ENCODE measurements around the gene GAS2L1.

The GAS2L1 gene

DNA sequence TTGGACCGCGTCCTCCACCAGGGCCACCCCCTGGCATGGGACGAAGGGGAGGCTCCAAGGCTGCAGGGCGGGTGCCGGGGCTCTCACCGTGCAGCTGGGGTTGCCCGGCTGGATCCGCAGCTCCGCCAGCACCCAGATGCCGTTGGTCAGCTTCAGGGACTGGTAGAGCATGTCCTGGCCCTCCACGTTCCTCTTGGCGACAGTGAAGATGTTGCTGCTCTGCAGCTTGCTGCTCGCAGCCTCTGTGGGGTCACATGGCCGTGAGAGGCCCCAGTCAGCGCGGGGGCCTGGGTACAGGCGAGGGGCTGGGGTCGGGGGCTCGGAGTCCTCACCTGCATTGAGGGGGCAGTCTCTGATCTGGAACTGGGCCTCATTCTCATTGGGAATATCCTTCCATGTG, 23.8 kb downstream of the GAS2L1 start:
- DNase-seq (ENCODE audit: low read depth), result no peak
- TF ChIP-seq, protein P1, sequence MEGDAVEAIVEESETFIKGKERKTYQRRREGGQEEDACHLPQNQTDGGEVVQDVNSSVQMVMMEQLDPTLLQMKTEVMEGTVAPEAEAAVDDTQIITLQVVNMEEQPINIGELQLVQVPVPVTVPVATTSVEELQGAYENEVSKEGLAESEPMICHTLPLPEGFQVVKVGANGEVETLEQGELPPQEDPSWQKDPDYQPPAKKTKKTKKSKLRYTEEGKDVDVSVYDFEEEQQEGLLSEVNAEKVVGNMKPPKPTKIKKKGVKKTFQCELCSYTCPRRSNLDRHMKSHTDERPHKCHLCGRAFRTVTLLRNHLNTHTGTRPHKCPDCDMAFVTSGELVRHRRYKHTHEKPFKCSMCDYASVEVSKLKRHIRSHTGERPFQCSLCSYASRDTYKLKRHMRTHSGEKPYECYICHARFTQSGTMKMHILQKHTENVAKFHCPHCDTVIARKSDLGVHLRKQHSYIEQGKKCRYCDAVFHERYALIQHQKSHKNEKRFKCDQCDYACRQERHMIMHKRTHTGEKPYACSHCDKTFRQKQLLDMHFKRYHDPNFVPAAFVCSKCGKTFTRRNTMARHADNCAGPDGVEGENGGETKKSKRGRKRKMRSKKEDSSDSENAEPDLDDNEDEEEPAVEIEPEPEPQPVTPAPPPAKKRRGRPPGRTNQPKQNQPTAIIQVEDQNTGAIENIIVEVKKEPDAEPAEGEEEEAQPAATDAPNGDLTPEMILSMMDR (IDR thresholded peaks at IDR 0.05; ENCODE audit: control insufficient read depth, insufficient read depth, low read depth, low read length, missing control alignments), result no peak
- no peak overlapping the region for H3K4me3 ChIP-seq (ENCODE audit: control insufficient read depth, low read depth, low read length)

DNA sequence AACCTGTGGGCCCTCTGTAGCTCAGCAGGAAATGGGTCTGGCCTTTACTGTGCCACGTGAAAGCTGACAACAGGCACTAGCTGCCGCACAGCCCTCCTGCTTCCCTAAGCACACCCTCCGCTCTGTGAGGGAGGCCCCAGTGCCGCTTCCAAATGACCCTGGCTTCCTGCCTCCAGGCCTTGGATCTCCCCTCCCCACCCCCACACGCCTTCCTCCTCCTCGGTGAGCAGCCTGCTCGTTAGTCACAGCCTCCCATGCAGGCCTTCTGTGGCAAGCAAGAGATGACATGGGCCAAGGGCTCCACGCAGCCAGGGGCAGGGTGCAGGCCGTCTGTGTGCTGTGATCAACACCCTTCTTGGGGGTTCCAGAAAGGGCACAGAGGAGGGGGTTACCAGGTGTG, 24.3 kb downstream of the GAS2L1 start:
- no peak overlapping the region for H3K4me3 ChIP-seq (ENCODE audit: control insufficient read depth, low read depth, low read length)
- DNase-seq (ENCODE audit: low read depth), result no peak
- TF ChIP-seq, protein P1 (IDR thresholded peaks at IDR 0.05; ENCODE audit: control insufficient read depth, insufficient read depth, low read depth, low read length, missing control alignments), result no peak

DNA sequence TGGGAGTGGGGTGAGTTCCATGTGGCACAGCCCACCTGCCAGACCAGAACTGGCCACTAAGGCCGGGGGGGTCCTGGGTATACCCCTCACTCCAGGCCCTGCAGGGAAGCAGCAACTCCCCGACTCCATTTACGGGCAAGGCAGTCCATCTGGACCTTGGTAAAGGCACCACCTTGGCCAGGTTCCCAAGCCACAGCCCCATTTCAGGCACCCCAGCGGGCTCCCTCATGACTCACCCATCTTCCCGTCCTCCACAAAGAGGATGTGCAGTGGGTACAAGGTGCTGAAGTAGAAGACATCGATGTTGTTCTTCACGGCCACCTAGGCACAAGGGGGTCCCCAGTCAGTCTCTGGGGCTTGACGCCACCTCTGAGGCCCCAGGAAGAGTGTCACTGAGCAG, 24.8 kb downstream of the GAS2L1 start:
- TF ChIP-seq, protein P1 (IDR thresholded peaks at IDR 0.05; ENCODE audit: control insufficient read depth, insufficient read depth, low read depth, low read length, missing control alignments), result no peak
- DNase-seq (ENCODE audit: low read depth), result no peak
- no peak overlapping the region for H3K4me3 ChIP-seq (ENCODE audit: control insufficient read depth, low read depth, low read length)

DNA sequence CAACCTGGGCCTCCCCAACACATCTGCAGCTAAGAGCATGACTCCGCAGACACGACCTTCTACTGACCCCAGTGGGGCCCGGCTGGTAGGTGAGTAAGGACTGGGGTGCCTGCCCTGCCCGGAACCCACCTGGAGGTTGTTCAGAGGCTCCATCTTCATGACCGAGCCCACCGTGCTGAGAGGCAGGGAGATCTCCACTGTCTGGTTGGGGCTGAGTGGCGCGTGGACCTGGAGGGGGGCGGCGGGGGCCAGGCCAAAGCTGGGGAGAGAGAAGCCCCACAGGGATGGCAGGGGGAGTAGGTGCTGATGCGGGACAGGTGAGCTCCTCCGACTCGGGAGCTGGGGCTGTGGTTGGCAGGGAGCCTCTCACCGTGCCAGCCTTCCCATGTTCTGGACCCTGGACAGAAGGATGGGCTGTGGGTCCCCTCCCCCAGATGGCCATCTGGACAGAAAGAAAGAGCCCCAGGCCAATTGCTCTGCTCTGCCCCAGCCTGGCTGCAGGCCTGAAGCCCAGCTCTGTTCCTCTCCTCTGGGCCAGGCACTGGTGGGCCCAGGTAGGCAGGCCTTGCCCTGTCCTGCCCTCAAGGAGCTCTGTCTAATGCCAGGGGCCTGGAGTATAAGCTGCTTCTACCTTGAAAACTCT, 25.3 kb downstream of the GAS2L1 start:
- TF ChIP-seq, protein P1 (IDR thresholded peaks at IDR 0.05; ENCODE audit: control insufficient read depth, insufficient read depth, low read depth, low read length, missing control alignments), result no peak
- DNase-seq (ENCODE audit: low read depth), result no peak
- H3K4me3 ChIP-seq (ENCODE audit: control insufficient read depth, low read depth, low read length), result no peak overlapping the region

DNA sequence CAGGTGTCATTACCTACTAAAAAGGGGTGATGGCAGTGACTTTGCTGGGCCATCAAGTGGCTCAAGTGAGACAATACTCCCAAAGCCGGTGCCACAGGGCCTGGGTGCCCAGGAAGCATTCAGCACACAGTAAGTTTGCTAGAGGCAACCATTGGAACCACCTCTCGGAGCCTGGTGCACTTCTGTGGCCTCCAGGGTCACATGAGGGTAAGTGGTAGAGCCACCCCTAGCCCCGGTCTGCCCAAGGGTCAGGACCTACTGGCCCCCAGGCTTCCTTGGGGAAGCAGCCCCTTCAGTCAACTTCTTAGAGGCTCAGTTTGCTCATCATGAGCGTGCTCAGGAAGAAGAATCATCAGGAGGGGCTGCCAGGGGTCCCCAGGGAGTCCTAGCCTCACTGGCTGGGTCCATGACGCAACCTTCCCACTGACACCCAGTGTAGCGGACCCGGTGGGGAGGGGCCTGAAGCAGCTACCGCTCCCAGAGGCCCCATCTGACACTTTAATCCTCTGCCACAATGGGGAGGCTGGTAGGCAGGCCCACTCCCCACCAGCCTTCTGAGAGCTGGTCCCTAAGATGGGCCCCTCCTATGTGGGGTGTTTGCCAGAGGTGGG, 26.5 kb downstream of the GAS2L1 start:
- DNase-seq (ENCODE audit: low read depth), result no peak
- no peak overlapping the region for H3K4me3 ChIP-seq (ENCODE audit: control insufficient read depth, low read depth, low read length)
- TF ChIP-seq, protein P1 (IDR thresholded peaks at IDR 0.05; ENCODE audit: control insufficient read depth, insufficient read depth, low read depth, low read length, missing control alignments), result no peak

DNA sequence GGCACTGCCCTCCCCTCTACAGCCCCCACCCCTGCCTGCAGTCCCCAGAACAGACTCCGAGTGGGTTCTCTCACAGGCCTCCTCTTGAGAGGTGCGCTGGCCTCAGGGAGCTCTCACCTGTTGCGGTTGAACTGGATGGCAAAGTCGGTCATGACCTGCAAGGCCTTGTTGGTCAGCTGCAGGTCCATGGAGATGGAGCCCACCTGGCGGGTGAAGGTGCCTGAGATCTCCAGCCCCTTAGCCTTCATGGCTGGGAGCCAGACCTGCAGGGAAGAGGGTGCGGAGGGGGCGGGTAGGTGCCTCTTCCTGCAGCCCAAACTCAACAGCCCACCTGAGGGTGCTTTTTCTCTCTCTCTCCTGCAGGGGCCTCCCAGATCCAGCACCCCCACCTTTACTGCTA, 27.7 kb downstream of the GAS2L1 start:
- DNase-seq (ENCODE audit: low read depth), result no peak
- TF ChIP-seq, protein P1 (IDR thresholded peaks at IDR 0.05; ENCODE audit: control insufficient read depth, insufficient read depth, low read depth, low read length, missing control alignments), result no peak
- no peak overlapping the region for H3K4me3 ChIP-seq (ENCODE audit: control insufficient read depth, low read depth, low read length)
